GM12801 (cell line): ENCODE data around the gene KIAA0513.
A peak's percentile ranks its signal among the peaks of the same experiment; 100 is the strongest.

Source experiments
- TF ChIP-seq, protein P1 (sequence below): IDR thresholded peaks from one replicate; pipeline ENCODE4 v1.5.1; 2011; ENCODE audit warnings: control low read depth; ENCODE audit not compliant: insufficient read length; ENCODE audit errors: extremely low read depth

KIAA0513 gene

GRCh38 chr16:85112364-85112763, 84.8 kb downstream of the KIAA0513 start, which contains the start of gene CIBAR2:
CIBAR2 (minus strand) TSS chr16:85112472; CDS start chr16:85112352, 120 bp downstream.
- TF ChIP-seq, protein P1, sequence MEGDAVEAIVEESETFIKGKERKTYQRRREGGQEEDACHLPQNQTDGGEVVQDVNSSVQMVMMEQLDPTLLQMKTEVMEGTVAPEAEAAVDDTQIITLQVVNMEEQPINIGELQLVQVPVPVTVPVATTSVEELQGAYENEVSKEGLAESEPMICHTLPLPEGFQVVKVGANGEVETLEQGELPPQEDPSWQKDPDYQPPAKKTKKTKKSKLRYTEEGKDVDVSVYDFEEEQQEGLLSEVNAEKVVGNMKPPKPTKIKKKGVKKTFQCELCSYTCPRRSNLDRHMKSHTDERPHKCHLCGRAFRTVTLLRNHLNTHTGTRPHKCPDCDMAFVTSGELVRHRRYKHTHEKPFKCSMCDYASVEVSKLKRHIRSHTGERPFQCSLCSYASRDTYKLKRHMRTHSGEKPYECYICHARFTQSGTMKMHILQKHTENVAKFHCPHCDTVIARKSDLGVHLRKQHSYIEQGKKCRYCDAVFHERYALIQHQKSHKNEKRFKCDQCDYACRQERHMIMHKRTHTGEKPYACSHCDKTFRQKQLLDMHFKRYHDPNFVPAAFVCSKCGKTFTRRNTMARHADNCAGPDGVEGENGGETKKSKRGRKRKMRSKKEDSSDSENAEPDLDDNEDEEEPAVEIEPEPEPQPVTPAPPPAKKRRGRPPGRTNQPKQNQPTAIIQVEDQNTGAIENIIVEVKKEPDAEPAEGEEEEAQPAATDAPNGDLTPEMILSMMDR, result no peak

DNA sequence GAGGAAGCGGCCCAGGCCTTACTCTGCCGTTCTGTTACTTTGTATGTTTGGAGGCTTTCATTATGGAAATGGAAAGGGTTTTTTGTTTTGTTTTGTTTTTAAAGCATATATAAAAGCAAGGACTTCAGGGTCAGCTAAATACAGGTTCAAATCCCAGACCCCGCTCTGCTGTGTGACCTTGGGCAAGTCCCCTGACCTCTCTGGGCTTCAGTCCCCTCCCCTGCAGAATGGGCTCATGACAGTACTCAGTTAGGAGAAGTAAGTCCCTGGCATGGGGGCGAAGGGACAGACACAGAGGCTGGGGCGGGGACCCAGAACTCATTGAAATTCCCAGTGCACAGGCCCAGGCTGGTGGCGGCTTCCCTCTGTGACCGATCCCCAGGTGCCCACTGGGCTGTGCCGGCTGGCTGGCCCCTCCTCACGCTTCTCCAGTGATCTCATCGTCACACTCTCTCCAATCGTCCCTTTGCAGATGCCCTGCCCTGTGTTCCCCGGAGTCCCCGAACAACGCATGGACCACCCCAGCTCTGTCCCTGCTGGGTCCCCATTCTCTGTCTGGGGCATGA, 85.7 kb downstream of the KIAA0513 start:
- TF ChIP-seq, protein P1, result no peak

DNA sequence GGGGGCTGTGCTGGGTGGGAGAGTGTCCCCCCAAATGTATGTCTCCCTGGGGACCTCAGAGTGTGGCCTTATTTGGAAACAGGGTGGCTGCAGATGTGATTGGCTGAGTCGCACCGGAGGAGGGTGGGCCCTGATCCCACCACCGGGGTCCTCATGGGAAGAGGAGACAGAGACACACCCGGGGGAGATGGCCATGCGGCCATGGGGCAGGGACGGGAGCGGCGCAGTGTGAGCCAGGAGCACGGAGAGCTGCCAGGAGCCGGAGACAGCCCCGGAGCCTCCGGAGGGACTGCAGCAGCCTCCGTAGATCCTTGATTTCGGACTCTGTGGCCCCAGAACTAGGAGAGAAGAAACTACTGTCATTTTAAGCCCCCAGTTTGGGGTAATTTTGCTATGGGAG, 86.3 kb downstream of the KIAA0513 start:
- TF ChIP-seq, protein P1, result no peak

- TF ChIP-seq, protein P1, result peak; percentile 67
These were observed 87.4 kb downstream of the KIAA0513 start for GRCh38 chr16:85114909-85115567.

GRCh38 chr16:85117418-85117817, 89.8 kb downstream of the KIAA0513 start:
- TF ChIP-seq, protein P1, result no peak

- TF ChIP-seq, protein P1, result no peak
These were observed 92.4 kb downstream of the KIAA0513 start for GRCh38 chr16:85120006-85120340.

- TF ChIP-seq, protein P1, result no peak
These were observed 96.5 kb downstream of the KIAA0513 start for GRCh38 chr16:85123891-85124635.
